SK-N-SH treated with all-trans-retinoic acid at 6 μM for 48 hours (cell line): ENCODE data around the gene NDUFAF4.

Source experiments
- ATAC-seq: fragments of 200-7000 bp; cut with Tn5 transposase; 3 replicates; pipeline ENCODE4 v1.9.1; 2020; ENCODE audit warnings: mild to moderate bottlenecking, moderate library complexity
- ARNTL ChIP-seq: fragments of 450-650 bp; formaldehyde crosslinking; IDR thresholded peaks from 2 replicates; pipeline ENCODE4 v1.5.0; 2020; ENCODE audit warnings: low read depth, mild to moderate bottlenecking, moderate library complexity, borderline replicate concordance
- BACH2 ChIP-seq: fragments of 250-450 bp; sonication (Bioruptor Pico); IDR thresholded peaks from 2 replicates; pipeline ENCODE4 v1.9.0; 2021; ENCODE audit warnings: mild to moderate bottlenecking, borderline replicate concordance
- CREB5 ChIP-seq: fragments of 250-450 bp; sonication (Bioruptor Pico); IDR thresholded peaks from 2 replicates; pipeline ENCODE4 v1.5.1; 2020; ENCODE audit warnings: low read depth, mild to moderate bottlenecking, moderate library complexity
- CSRNP3 ChIP-seq: fragments of 250-450 bp; sonication (Bioruptor Pico); IDR thresholded peaks from 2 replicates; pipeline ENCODE4 v1.5.1; 2021; ENCODE audit warnings: mild to moderate bottlenecking, moderate library complexity
- ESRRG ChIP-seq: fragments of 250-450 bp; sonication (Bioruptor Pico); IDR thresholded peaks from 2 replicates; pipeline ENCODE4 v1.6.1; 2021; ENCODE audit warnings: mild to moderate bottlenecking
- GLIS3 ChIP-seq: fragments of 250-450 bp; sonication (Bioruptor Pico); IDR thresholded peaks from 2 replicates; pipeline ENCODE4 v1.5.0; 2020; ENCODE audit warnings: mild to moderate bottlenecking, moderate library complexity
- OSR1 ChIP-seq: fragments of 250-450 bp; sonication (Bioruptor Pico); IDR thresholded peaks from 2 replicates; pipeline ENCODE4 v1.8.0; 2022; ENCODE audit warnings: moderate library complexity, mild to moderate bottlenecking, inconsistent platforms
- PATZ1 ChIP-seq: fragments of 250-450 bp; sonication (Bioruptor Pico); IDR thresholded peaks from 2 replicates; pipeline ENCODE4 v1.8.0; 2020; ENCODE audit warnings: mild to moderate bottlenecking, moderate library complexity, borderline replicate concordance
- POU6F1 ChIP-seq: fragments of 250-450 bp; sonication (Bioruptor Pico); IDR thresholded peaks from 2 replicates; pipeline ENCODE4 v1.8.0; 2021; ENCODE audit warnings: low read depth, mild to moderate bottlenecking, moderate library complexity, borderline replicate concordance
- PPARA ChIP-seq: fragments of 250-450 bp; sonication (Bioruptor Pico); IDR thresholded peaks from 2 replicates; pipeline ENCODE4 v1.5.0; 2020; ENCODE audit warnings: mild to moderate bottlenecking, borderline replicate concordance
- RARB ChIP-seq: fragments of 250-450 bp; sonication (Bioruptor Pico); IDR thresholded peaks from 2 replicates; pipeline ENCODE4 v1.8.0; 2021; ENCODE audit warnings: mild to moderate bottlenecking, moderate library complexity
- TCF4 ChIP-seq: fragments of 250-450 bp; sonication (Bioruptor Pico); IDR thresholded peaks from 2 replicates; pipeline ENCODE4 v1.8.0; 2021; ENCODE audit warnings: mild to moderate bottlenecking, moderate library complexity, borderline replicate concordance
- TOX ChIP-seq: fragments of 250-450 bp; sonication (Bioruptor Pico); IDR thresholded peaks from 2 replicates; pipeline ENCODE4 v1.8.0; 2021; ENCODE audit warnings: mild to moderate bottlenecking, moderate library complexity, borderline replicate concordance
- TSHZ2 ChIP-seq: fragments of 250-450 bp; sonication (Bioruptor Pico); IDR thresholded peaks from 2 replicates; pipeline ENCODE4 v1.5.0; 2020; ENCODE audit warnings: mild to moderate bottlenecking, moderate library complexity
- ZC3H10 ChIP-seq: fragments of 250-450 bp; sonication (Bioruptor Pico); IDR thresholded peaks from 2 replicates; pipeline ENCODE4 v1.5.1; 2021; ENCODE audit warnings: mild to moderate bottlenecking, moderate library complexity
- ZFP3 ChIP-seq: fragments of 250-450 bp; sonication (Bioruptor Pico); IDR thresholded peaks from 2 replicates; pipeline ENCODE4 v1.5.0; 2020; ENCODE audit warnings: mild to moderate bottlenecking, moderate library complexity
- ZFP30 ChIP-seq: fragments of 450-650 bp; formaldehyde crosslinking; IDR thresholded peaks from 2 replicates; pipeline ENCODE4 v1.5.0; 2022; ENCODE audit warnings: mild to moderate bottlenecking, moderate library complexity
- ZNF565 ChIP-seq: fragments of 450-650 bp; formaldehyde crosslinking; conservative IDR thresholded peaks from 2 replicates; pipeline ENCODE4 v1.5.0; 2020; ENCODE audit warnings: low read depth, mild to moderate bottlenecking, moderate library complexity

Gene NDUFAF4

GRCh38 chr6:96909811-96910210, 12.1 kb upstream of the NDUFAF4 start (continued):
- TF ChIP-seq CREB5 (CRISPR knock-in tag) = no peak
- TF ChIP-seq, all 23 proteins: peak for 0

- TF ChIP-seq TOX = no peak
- TF ChIP-seq ZFP3 = no peak
- no peak for TF ChIP-seq CSRNP3 (CRISPR knock-in tag)
- no peak for TF ChIP-seq PATZ1
- TF ChIP-seq RARB (CRISPR knock-in tag) = no peak
- TF ChIP-seq BACH2 (CRISPR knock-in tag) = no peak
- TF ChIP-seq ZC3H10 (CRISPR knock-in tag) = no peak
- no peak for TF ChIP-seq OSR1 (CRISPR knock-in tag)
- no peak for TF ChIP-seq POU6F1
- TF ChIP-seq TCF4 (CRISPR knock-in tag) = no peak
- no peak for TF ChIP-seq ESRRG (CRISPR knock-in tag)
- no peak for TF ChIP-seq CREB5 (CRISPR knock-in tag)
- TF ChIP-seq TSHZ2 (CRISPR knock-in tag) = no peak
- peak; percentile 56 for ATAC-seq
Measured at GRCh38 chr6:96907498-96907897, 9.8 kb upstream of the NDUFAF4 start.

- TF ChIP-seq GLIS3 (CRISPR knock-in tag) (no peak), PATZ1 (no peak), PPARA (CRISPR knock-in tag) (no peak), TOX (no peak)
- no peak for ATAC-seq
Measured at GRCh38 chr6:96900873-96901272, 3.2 kb upstream of the NDUFAF4 start.

- no peak for ATAC-seq
- TF ChIP-seq ZC3H10 (CRISPR knock-in tag) (no peak), ZFP30 (CRISPR knock-in tag) (no peak), ZFP3 (no peak), POU6F1 (no peak), ARNTL (CRISPR knock-in tag) (no peak), PATZ1 (no peak), ZNF565 (CRISPR knock-in tag) (no peak)
Measured at GRCh38 chr6:96899451-96899998, 1.8 kb upstream of the NDUFAF4 start.
